ENCODE data around the gene PSMB2.
A peak's percentile ranks its signal among the peaks of the same experiment; 100 is the strongest.
"Not testable (repeated sequence)": the region's sequence is repeated elsewhere in the genome, so short reads cannot be mapped to it uniquely, and the experiment has no call there.

Gene PSMB2

DNA sequence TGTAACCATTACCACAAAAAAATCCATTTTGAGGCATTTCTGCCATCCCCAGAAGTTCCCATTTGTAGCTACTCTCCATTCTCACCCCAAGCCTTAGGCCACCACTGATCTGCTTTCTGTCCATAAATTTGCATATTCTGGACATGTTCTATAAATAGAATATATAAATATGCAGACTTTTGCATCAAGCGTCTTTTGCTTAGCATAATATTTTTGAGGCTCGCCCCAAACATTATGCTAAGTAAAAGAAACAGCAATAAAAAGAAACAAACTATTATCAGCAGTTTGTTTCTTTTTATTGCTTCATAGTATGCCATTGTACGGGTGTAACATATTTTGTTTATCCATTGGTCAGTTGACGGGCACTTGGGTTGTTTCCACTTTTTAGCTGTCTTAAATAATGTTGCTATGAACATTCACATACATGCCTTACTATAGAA lies 60.4 kb downstream of the PSMB2 start:
- Histone ChIP-seq H3K9me3 (ENCODE audit: low read length) (no peaks in the 10 kb centered on the region), H2AFZ (ENCODE audit: low read length) (no peak overlapping the region), H3K36me3 (ENCODE audit: insufficient read depth, low read length) (no peaks in the 10 kb centered on the region), H3K27ac (ENCODE audit: low read depth, low read length, poor library complexity, severe bottlenecking) (no peak overlapping the region), H3K9ac (ENCODE audit: low read length) (no peak overlapping the region), H3K4me3 (ENCODE audit: low read depth, low read length, poor library complexity, severe bottlenecking) (no peak overlapping the region), H3F3A (ENCODE audit: insufficient read depth, low read length) (no peaks in the 10 kb centered on the region), H3K4me1 (ENCODE audit: insufficient read depth, low read length, severe bottlenecking) (peaks cover 29% of the 10 kb centered on the region), H3K27me3 (ENCODE audit: insufficient read depth, low read length) (no peaks in the 10 kb centered on the region; the same call in 1 of the 2 replicates), H3K79me2 (ENCODE audit: insufficient read depth, low read length) (no peaks in the 10 kb centered on the region), H3K9me2 (ENCODE audit: low read depth, low read length) (no peaks in the 10 kb centered on the region), H4K20me1 (ENCODE audit: insufficient read depth, low read length) (no peaks in the 10 kb centered on the region), H3K4me2 (ENCODE audit: low read length) (no peak overlapping the region)
- no peak for TF ChIP-seq EZH2 (IDR thresholded peaks at IDR 0.05; ENCODE audit: borderline replicate concordance, low read length)
- TF ChIP-seq, protein P1, sequence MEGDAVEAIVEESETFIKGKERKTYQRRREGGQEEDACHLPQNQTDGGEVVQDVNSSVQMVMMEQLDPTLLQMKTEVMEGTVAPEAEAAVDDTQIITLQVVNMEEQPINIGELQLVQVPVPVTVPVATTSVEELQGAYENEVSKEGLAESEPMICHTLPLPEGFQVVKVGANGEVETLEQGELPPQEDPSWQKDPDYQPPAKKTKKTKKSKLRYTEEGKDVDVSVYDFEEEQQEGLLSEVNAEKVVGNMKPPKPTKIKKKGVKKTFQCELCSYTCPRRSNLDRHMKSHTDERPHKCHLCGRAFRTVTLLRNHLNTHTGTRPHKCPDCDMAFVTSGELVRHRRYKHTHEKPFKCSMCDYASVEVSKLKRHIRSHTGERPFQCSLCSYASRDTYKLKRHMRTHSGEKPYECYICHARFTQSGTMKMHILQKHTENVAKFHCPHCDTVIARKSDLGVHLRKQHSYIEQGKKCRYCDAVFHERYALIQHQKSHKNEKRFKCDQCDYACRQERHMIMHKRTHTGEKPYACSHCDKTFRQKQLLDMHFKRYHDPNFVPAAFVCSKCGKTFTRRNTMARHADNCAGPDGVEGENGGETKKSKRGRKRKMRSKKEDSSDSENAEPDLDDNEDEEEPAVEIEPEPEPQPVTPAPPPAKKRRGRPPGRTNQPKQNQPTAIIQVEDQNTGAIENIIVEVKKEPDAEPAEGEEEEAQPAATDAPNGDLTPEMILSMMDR (IDR thresholded peaks at IDR 0.05; ENCODE audit: low read length), result no peak

DNA sequence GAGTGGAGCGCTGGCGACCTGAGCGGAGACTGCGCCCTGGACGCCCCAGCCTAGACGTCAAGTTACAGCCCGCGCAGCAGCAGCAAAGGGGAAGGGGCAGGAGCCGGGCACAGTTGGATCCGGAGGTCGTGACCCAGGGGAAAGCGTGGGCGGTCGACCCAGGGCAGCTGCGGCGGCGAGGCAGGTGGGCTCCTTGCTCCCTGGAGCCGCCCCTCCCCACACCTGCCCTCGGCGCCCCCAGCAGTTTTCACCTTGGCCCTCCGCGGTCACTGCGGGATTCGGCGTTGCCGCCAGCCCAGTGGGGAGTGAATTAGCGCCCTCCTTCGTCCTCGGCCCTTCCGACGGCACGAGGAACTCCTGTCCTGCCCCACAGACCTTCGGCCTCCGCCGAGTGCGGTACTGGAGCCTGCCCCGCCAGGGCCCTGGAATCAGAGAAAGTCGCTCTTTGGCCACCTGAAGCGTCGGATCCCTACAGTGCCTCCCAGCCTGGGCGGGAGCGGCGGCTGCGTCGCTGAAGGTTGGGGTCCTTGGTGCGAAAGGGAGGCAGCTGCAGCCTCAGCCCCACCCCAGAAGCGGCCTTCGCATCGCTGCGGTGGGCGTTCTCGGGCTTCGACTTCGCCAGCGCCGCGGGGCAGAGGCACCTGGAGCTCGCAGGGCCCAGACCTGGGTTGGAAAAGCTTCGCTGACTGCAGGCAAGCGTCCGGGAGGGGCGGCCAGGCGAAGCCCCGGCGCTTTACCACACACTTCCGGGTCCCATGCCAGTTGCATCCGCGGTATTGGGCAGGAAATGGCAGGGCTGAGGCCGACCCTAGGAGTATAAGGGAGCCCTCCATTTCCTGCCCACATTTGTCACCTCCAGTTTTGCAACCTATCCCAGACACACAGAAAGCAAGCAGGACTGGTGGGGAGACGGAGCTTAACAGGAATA lies 64.0 kb downstream of the PSMB2 start:
- Histone ChIP-seq H3K27ac (ENCODE audit: low read depth, low read length, poor library complexity, severe bottlenecking) (no peak overlapping the region), H3K27me3 (ENCODE audit: insufficient read depth, low read length) (no peaks in the 10 kb centered on the region; the same call in 1 of the 2 replicates), H3K4me3 (ENCODE audit: low read depth, low read length, poor library complexity, severe bottlenecking) (peak overlapping the region; percentile 59), H3K4me1 (ENCODE audit: insufficient read depth, low read length, severe bottlenecking) (peaks cover 29% of the 10 kb centered on the region), H4K20me1 (ENCODE audit: insufficient read depth, low read length) (no peaks in the 10 kb centered on the region), H3K9me3 (ENCODE audit: low read length) (no peaks in the 10 kb centered on the region), H3K9ac (ENCODE audit: low read length) (peak overlapping the region; percentile 67), H3K4me2 (ENCODE audit: low read length) (peak overlapping the region; percentile 83), H3K79me2 (ENCODE audit: insufficient read depth, low read length) (no peaks in the 10 kb centered on the region), H3K36me3 (ENCODE audit: insufficient read depth, low read length) (no peaks in the 10 kb centered on the region), H3K9me2 (ENCODE audit: low read depth, low read length) (no peaks in the 10 kb centered on the region), H2AFZ (ENCODE audit: low read length) (peak overlapping the region; percentile 92), H3F3A (ENCODE audit: insufficient read depth, low read length) (no peaks in the 10 kb centered on the region)
- TF ChIP-seq EZH2 (IDR thresholded peaks at IDR 0.05; ENCODE audit: borderline replicate concordance, low read length), result no peak
- TF ChIP-seq, protein P1 (IDR thresholded peaks at IDR 0.05; ENCODE audit: low read length), result no peak

DNA sequence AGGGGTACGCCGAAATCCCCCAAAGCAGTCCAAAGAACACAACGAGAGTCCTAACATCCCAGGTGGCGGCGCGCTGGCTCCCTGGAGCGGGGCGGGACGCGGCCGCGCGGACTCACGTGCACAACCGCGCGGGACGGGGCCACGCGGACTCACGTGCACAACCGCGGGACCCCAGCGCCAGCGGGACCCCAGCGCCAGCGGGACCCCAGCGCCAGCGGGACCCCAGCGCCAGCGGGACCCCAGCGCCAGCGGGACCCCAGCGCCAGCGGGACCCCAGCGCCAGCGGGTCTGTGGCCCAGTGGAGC lies 64.6 kb downstream of the PSMB2 start:
- peak overlapping the region; percentile 59 for H3K4me3 ChIP-seq (ENCODE audit: low read depth, low read length, poor library complexity, severe bottlenecking)
- not testable (repeated sequence) for H3K27me3 ChIP-seq (ENCODE audit: insufficient read depth, low read length)

More for the DNA sequence above, 64.6 kb downstream of the PSMB2 start:
- H3K36me3 ChIP-seq (ENCODE audit: insufficient read depth, low read length); H3K27ac ChIP-seq (ENCODE audit: low read depth, low read length, poor library complexity, severe bottlenecking); H3F3A ChIP-seq (ENCODE audit: insufficient read depth, low read length); H3K9ac ChIP-seq (ENCODE audit: low read length); H4K20me1 ChIP-seq (ENCODE audit: insufficient read depth, low read length); H3K9me2 ChIP-seq (ENCODE audit: low read depth, low read length); H3K79me2 ChIP-seq (ENCODE audit: insufficient read depth, low read length); H2AFZ ChIP-seq (ENCODE audit: low read length); H3K9me3 ChIP-seq (ENCODE audit: low read length): not testable (repeated sequence)
- H3K4me2 ChIP-seq (ENCODE audit: low read length), result peak overlapping the region; percentile 83; the same call in 1 of the 2 replicates
- H3K4me1 ChIP-seq (ENCODE audit: insufficient read depth, low read length, severe bottlenecking), result peaks cover 29% of the 10 kb centered on the region

Measured in OCI-LY1 (cell line).